ENCODE measurements around the gene AMZ1.

DNA sequence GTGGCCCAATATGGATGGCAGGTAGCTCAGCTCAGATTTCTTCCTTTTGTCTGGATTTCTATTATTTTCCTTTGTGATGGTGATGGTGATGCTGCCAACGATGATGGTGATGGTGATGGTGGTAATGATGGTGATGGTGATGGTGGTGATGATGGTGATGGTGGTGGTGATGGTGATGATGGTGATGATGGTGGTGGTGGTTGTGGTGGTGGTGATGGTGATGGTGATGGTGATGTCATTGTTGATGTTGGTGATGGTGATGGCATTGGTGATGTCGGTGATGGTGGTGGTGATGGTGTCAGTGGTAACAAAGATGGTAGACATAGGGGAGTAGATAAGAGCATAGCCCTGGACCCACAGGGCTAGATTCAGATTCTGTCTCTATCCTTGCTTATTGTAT lies 30.8 kb upstream of the AMZ1 start:
- TF ChIP-seq, protein P1, sequence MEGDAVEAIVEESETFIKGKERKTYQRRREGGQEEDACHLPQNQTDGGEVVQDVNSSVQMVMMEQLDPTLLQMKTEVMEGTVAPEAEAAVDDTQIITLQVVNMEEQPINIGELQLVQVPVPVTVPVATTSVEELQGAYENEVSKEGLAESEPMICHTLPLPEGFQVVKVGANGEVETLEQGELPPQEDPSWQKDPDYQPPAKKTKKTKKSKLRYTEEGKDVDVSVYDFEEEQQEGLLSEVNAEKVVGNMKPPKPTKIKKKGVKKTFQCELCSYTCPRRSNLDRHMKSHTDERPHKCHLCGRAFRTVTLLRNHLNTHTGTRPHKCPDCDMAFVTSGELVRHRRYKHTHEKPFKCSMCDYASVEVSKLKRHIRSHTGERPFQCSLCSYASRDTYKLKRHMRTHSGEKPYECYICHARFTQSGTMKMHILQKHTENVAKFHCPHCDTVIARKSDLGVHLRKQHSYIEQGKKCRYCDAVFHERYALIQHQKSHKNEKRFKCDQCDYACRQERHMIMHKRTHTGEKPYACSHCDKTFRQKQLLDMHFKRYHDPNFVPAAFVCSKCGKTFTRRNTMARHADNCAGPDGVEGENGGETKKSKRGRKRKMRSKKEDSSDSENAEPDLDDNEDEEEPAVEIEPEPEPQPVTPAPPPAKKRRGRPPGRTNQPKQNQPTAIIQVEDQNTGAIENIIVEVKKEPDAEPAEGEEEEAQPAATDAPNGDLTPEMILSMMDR (IDR thresholded peaks at IDR 0.05): no peak
- TF ChIP-seq POLR2A (IDR thresholded peaks at IDR 0.05): no peak

All from lower leg skin (tissue), 3 donors.